Measurements from ENCODE around the gene LNX2. TPM values are rescaled to one million over a fixed set of nuclear protein-coding genes. Genes with fewer than 3 reads are reported as not detected.

The LNX2 gene
- total RNA-seq, 1 donor from 2014 or later = 29.7 TPM

- Histone ChIP-seq H3K9me3 (no peaks in the 10 kb centered on the region), H3K4me3 (no peak overlapping the region), H3K36me3 (no peaks in the 10 kb centered on the region), H3K27me3 (ENCODE audit: low read depth) (no peaks in the 10 kb centered on the region), H3K27ac (no peak overlapping the region), H3K4me1 (peaks cover 27% of the 10 kb centered on the region)
- TF ChIP-seq CTCF (IDR thresholded peaks at IDR 0.05) = no peak
- DNase-seq = no peak
- intact Hi-C loops (cut with DNase I) = no loop called here
- peak; percentile 72 to 74 for ATAC-seq
Observed at GRCh38 chr13:27534981-27535380, 85.3 kb downstream of the LNX2 start.

GRCh38 chr13:27534108-27534980 lies 86.0 kb downstream of the LNX2 start:
- Histone ChIP-seq H3K27me3 (ENCODE audit: low read depth) (no peaks in the 10 kb centered on the region), H3K27ac (no peak overlapping the region), H3K9me3 (no peaks in the 10 kb centered on the region), H3K4me1 (peaks cover 27% of the 10 kb centered on the region), H3K36me3 (no peaks in the 10 kb centered on the region), H3K4me3 (no peak overlapping the region)
- TF ChIP-seq CTCF (IDR thresholded peaks at IDR 0.05) = no peak
- DNase-seq (no peak), ATAC-seq (peak; percentile 21 to 42)
- intact Hi-C loops (cut with DNase I) = no loop called here

- Histone ChIP-seq H3K4me1 (peaks cover 27% of the 10 kb centered on the region), H3K4me3 (peak overlapping the region; percentile 33), H3K9me3 (no peaks in the 10 kb centered on the region), H3K27me3 (ENCODE audit: low read depth) (no peaks in the 10 kb centered on the region), H3K36me3 (no peaks in the 10 kb centered on the region), H3K27ac (no peak overlapping the region)
- intact Hi-C loops (cut with DNase I) = no loop called here
- peak; percentile 91 for DNase-seq
- TF ChIP-seq CTCF (IDR thresholded peaks at IDR 0.05) = peak; percentile 97
- ATAC-seq = peak; percentile 87 to 92
Observed at GRCh38 chr13:27533155-27533643, 87.1 kb downstream of the LNX2 start.

- TF ChIP-seq CTCF (IDR thresholded peaks at IDR 0.05) = no peak
- peaks cover 3% of the 10 kb centered on the region for H3K27me3 ChIP-seq (ENCODE audit: low read depth)
- H3K4me3 ChIP-seq = no peak overlapping the region
- no peaks in the 10 kb centered on the region for H3K9me3 ChIP-seq
- H3K27ac ChIP-seq = no peak overlapping the region
- intact Hi-C loops (cut with DNase I) = no loop called here
- H3K36me3 ChIP-seq = no peaks in the 10 kb centered on the region
- peaks cover 8% of the 10 kb centered on the region for H3K4me1 ChIP-seq
- DNase-seq (no peak), ATAC-seq (no peak)
Observed at GRCh38 chr13:27528908-27529307, 91.4 kb downstream of the LNX2 start.

- H3K4me1 ChIP-seq = no peaks in the 10 kb centered on the region
Observed at GRCh38 chr13:27526516-27526915, 93.8 kb downstream of the LNX2 start.

More at GRCh38 chr13:27526516-27526915, 93.8 kb downstream of the LNX2 start:
- TF ChIP-seq CTCF (IDR thresholded peaks at IDR 0.05) = no peak
- intact Hi-C loops (cut with DNase I) = no loop called here
- ATAC-seq (no peak), DNase-seq (no peak)
- Histone ChIP-seq H3K36me3 (no peaks in the 10 kb centered on the region), H3K27me3 (ENCODE audit: low read depth) (peaks cover 3% of the 10 kb centered on the region), H3K9me3 (no peaks in the 10 kb centered on the region), H3K27ac (no peak overlapping the region), H3K4me3 (no peak overlapping the region)
